Measurements from ENCODE around the gene SMAD3. TPM values are rescaled to one million over a fixed set of nuclear protein-coding genes. Genes with fewer than 3 reads are reported as not detected.

The SMAD3 gene
- total RNA-seq, 1 donor from 2014 or later, result 8.2 TPM

- peaks cover 9% of the 10 kb centered on the region for H3K27me3 Mint-ChIP-seq (ENCODE audit: unreplicated experiment)
- H3K9me3 Mint-ChIP-seq (ENCODE audit: unreplicated experiment), result no peaks in the 10 kb centered on the region
- no peak for DNase-seq (ENCODE audit: low spot score)
- peaks cover 42% of the 10 kb centered on the region for H3K4me1 Mint-ChIP-seq (ENCODE audit: unreplicated experiment)
- H3K36me3 Mint-ChIP-seq (ENCODE audit: low read depth, unreplicated experiment), result no peaks in the 10 kb centered on the region
- TF ChIP-seq CTCF (IDR thresholded peaks at IDR 0.05; ENCODE audit: unreplicated experiment), result no peak
- no peak overlapping the region for H3K4me3 Mint-ChIP-seq (ENCODE audit: unreplicated experiment)
- H3K27ac Mint-ChIP-seq (ENCODE audit: unreplicated experiment), result no peak overlapping the region
These were observed 38.5 kb downstream of the SMAD3 start for GRCh38 chr15:67103869-67104268.

DNA sequence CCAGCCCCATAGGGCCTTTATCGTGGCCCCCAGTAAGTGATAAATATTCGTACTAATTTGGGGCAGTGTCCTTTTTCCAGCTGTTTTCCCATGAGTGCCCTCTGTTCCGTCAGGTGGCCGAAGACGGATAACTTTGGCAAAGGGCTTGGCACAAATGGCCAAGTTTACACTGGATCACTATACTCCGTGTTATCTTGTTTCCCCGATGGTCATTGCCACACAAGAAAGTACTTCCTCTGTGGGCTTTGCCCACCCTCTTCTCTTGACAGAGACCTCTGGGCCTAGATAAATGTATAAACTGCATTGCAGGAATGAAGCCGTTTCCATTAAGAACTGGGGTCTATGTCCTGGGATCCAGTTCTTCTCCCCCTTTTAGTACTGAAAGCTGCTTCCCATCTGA is 39.1 kb downstream of the SMAD3 start:
- H3K27ac Mint-ChIP-seq (ENCODE audit: unreplicated experiment), result no peak overlapping the region
- H3K4me1 Mint-ChIP-seq (ENCODE audit: unreplicated experiment), result peaks cover 42% of the 10 kb centered on the region

DNA sequence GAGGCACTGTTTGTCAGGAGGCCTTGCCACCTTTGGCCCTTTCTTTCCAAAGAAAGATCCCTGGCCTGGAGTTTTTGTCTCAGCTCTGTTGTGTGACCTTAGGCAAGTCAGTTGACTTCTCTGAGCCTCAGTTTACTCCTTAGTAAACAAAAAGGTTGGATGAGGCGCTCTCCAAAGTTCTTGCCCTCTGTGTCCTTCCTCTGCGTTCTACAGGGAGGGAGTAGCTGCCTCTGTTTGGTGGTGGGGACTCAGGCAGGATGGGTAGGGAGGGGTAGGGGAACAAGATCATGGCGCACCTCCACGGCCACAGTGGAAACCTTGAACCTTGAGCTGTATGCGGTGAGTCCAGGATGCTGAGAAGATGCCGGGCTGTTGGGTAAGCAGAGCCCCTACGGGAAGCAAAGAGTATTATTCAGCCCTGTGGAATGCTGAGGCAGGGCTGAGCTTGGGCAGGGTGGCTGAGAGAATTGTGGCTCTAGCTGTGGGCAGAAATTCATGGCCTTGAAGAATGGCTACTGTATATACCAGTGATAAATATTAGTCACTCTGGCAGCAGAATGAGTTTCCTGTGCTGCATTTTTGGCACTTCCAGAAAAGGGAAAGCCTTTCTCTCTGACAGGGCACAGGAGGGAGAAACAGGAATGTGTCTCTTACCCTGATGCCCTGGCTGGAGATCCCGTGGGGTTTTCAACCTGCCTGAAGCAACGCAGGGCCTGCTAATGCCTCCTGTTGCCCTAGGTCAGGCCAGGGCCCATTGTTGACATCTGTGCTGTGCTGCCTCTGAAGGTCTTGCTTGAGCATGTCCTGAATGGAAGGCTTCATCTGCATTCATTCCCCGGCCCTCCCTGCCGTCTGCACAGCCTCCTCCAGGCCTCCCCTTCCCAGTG is 39.9 kb downstream of the SMAD3 start:
- Mint-ChIP-seq H3K27me3 (ENCODE audit: unreplicated experiment) (peaks cover 9% of the 10 kb centered on the region), H3K36me3 (ENCODE audit: low read depth, unreplicated experiment) (no peaks in the 10 kb centered on the region), H3K9me3 (ENCODE audit: unreplicated experiment) (no peaks in the 10 kb centered on the region), H3K4me3 (ENCODE audit: unreplicated experiment) (no peak overlapping the region), H3K4me1 (ENCODE audit: unreplicated experiment) (peaks cover 42% of the 10 kb centered on the region), H3K27ac (ENCODE audit: unreplicated experiment) (peak overlapping the region; percentile 26)
- no peak for TF ChIP-seq CTCF (IDR thresholded peaks at IDR 0.05; ENCODE audit: unreplicated experiment)
- no peak for DNase-seq (ENCODE audit: low spot score)

More for the DNA sequence above, 39.1 kb downstream of the SMAD3 start:
- H3K9me3 Mint-ChIP-seq (ENCODE audit: unreplicated experiment), result no peaks in the 10 kb centered on the region
- DNase-seq (ENCODE audit: low spot score), result no peak
- no peaks in the 10 kb centered on the region for H3K36me3 Mint-ChIP-seq (ENCODE audit: low read depth, unreplicated experiment)
- H3K4me3 Mint-ChIP-seq (ENCODE audit: unreplicated experiment), result no peak overlapping the region
- TF ChIP-seq CTCF (IDR thresholded peaks at IDR 0.05; ENCODE audit: unreplicated experiment), result no peak
- peaks cover 9% of the 10 kb centered on the region for H3K27me3 Mint-ChIP-seq (ENCODE audit: unreplicated experiment)

GRCh38 chr15:67105991-67106763 is 40.8 kb downstream of the SMAD3 start:
- Mint-ChIP-seq H3K27ac (ENCODE audit: unreplicated experiment) (peak overlapping the region; percentile 26), H3K9me3 (ENCODE audit: unreplicated experiment) (no peaks in the 10 kb centered on the region), H3K4me1 (ENCODE audit: unreplicated experiment) (peaks cover 42% of the 10 kb centered on the region), H3K27me3 (ENCODE audit: unreplicated experiment) (peaks cover 9% of the 10 kb centered on the region), H3K36me3 (ENCODE audit: low read depth, unreplicated experiment) (no peaks in the 10 kb centered on the region), H3K4me3 (ENCODE audit: unreplicated experiment) (no peak overlapping the region)
- TF ChIP-seq CTCF (IDR thresholded peaks at IDR 0.05; ENCODE audit: unreplicated experiment), result no peak
- no peak for DNase-seq (ENCODE audit: low spot score)

- H3K9me3 Mint-ChIP-seq (ENCODE audit: unreplicated experiment), result no peaks in the 10 kb centered on the region
- H3K4me1 Mint-ChIP-seq (ENCODE audit: unreplicated experiment), result peaks cover 42% of the 10 kb centered on the region
- DNase-seq (ENCODE audit: low spot score), result no peak
- H3K36me3 Mint-ChIP-seq (ENCODE audit: low read depth, unreplicated experiment), result no peaks in the 10 kb centered on the region
- TF ChIP-seq CTCF (IDR thresholded peaks at IDR 0.05; ENCODE audit: unreplicated experiment), result no peak
- no peak overlapping the region for H3K27ac Mint-ChIP-seq (ENCODE audit: unreplicated experiment)
- H3K27me3 Mint-ChIP-seq (ENCODE audit: unreplicated experiment), result peaks cover 9% of the 10 kb centered on the region
- H3K4me3 Mint-ChIP-seq (ENCODE audit: unreplicated experiment), result no peak overlapping the region
These were observed 41.3 kb downstream of the SMAD3 start for GRCh38 chr15:67106764-67107013.
